IMR-90 (cell line): ENCODE data around the gene HMOX2. TPM values are rescaled to one million over a fixed set of nuclear protein-coding genes. Genes with fewer than 3 reads are reported as not detected.

ENCODE experiments used
- ATAC-seq: fragments of 200-7000 bp; cut with Tn5 transposase; 2 replicates; pipeline ENCODE4 v1.9.1; 2020; ENCODE audit warnings: low read depth, mild to moderate bottlenecking, moderate library complexity
- BruUV-seq: library from RNA; stranded (reverse); fragments of 400-500 nt; replicated peaks from 2 replicates; lab custom pipeline; 2021; lab: Mats Ljungman, UMichigan
- CTCF ChIA-PET: fragments of 300-600 bp; formaldehyde crosslinking; extraction: SDS; loops from one replicate; lab custom pipeline; 2021; ENCODE audit warnings: antibody characterized with exemption; lab: Yijun Ruan, JAX
- POLR2A ChIA-PET: fragments of 300-600 bp; sonication (Branson Sonifier 250); formaldehyde crosslinking; loops from one replicate; lab custom pipeline; 2022; ENCODE audit warnings: antibody characterized with exemption; ENCODE audit not compliant: unreplicated experiment; lab: Charles Lee
- DNase-seq: peaks from one replicate; pipeline ENCODE4 v3.0.0; 2013
- H2AFZ ChIP-seq: replicated peaks from 2 replicates; pipeline ENCODE3; 2013; ENCODE audit warnings: low read length, mild to moderate bottlenecking; ENCODE audit not compliant: poor library complexity
- H2AK5ac ChIP-seq: 2 replicates; pipeline ENCODE4 v1.6.1; 2013; ENCODE audit warnings: low read depth, low read length, inconsistent platforms
- H2AK9ac ChIP-seq: replicated peaks from 2 replicates; pipeline ENCODE3; 2013; ENCODE audit warnings: mild to moderate bottlenecking, low read depth, low read length, moderate library complexity; ENCODE audit not compliant: poor library complexity
- H2BK120ac ChIP-seq: 2 replicates; pipeline ENCODE4 v1.6.1; 2013; ENCODE audit warnings: low read depth, low read length, inconsistent platforms
- H2BK15ac ChIP-seq: 3 replicates; pipeline ENCODE4 v1.6.1; 2013; ENCODE audit warnings: low read depth, low read length, inconsistent platforms
- H2BK20ac ChIP-seq: 2 replicates; pipeline ENCODE4 v1.6.1; 2013; ENCODE audit warnings: low read depth, mild to moderate bottlenecking, inconsistent platforms, low read length, moderate library complexity
- H2BK5ac ChIP-seq: 2 replicates; pipeline ENCODE4 v1.6.1; 2013; ENCODE audit warnings: mild to moderate bottlenecking, low read depth, low read length, inconsistent platforms; ENCODE audit not compliant: poor library complexity, severe bottlenecking
- H3K14ac ChIP-seq: replicated peaks from 2 replicates; pipeline ENCODE4 v1.6.1; 2013; ENCODE audit warnings: low read depth, low read length, inconsistent platforms
- H3K18ac ChIP-seq: 2 replicates; pipeline ENCODE4 v1.6.1; 2013; ENCODE audit warnings: low read depth, low read length, control low read depth
- H3K23ac ChIP-seq: 2 replicates; pipeline ENCODE4 v1.6.1; 2013; ENCODE audit warnings: low read depth, low read length, inconsistent platforms
- H3K27ac ChIP-seq: 2 replicates; pipeline ENCODE4 v1.5.1; 2013; ENCODE audit warnings: mild to moderate bottlenecking, control low read depth, low read length; ENCODE audit not compliant: insufficient read depth
- H3K27me3 ChIP-seq: 2 replicates; pipeline ENCODE4 v1.6.1; 2013; ENCODE audit warnings: low read length; ENCODE audit not compliant: control insufficient read depth, insufficient read depth
- H3K36me3 ChIP-seq: 2 replicates; pipeline ENCODE4 v1.6.1; 2013; ENCODE audit warnings: low read length, mixed read lengths; ENCODE audit not compliant: control insufficient read depth, insufficient read depth
- H3K4ac ChIP-seq: 2 replicates; pipeline ENCODE4 v1.6.1; 2013; ENCODE audit warnings: low read depth, low read length, inconsistent platforms
- H3K4me1 ChIP-seq: 2 replicates; pipeline ENCODE4 v1.6.1; 2013; ENCODE audit warnings: low read length, mixed read lengths; ENCODE audit not compliant: control insufficient read depth, insufficient read depth
- H3K4me2 ChIP-seq: 2 replicates; pipeline ENCODE4 v1.6.1; 2013; ENCODE audit warnings: low read depth, mild to moderate bottlenecking, control low read depth, low read length, moderate library complexity
- H3K4me3 ChIP-seq: 2 replicates; pipeline ENCODE4 v1.5.1; 2013; ENCODE audit warnings: low read depth, mild to moderate bottlenecking, control low read depth, low read length, moderate library complexity; ENCODE audit not compliant: insufficient read depth
- H3K56ac ChIP-seq: 2 replicates; pipeline ENCODE4 v1.6.1; 2013; ENCODE audit warnings: low read length, inconsistent platforms; ENCODE audit not compliant: insufficient read depth; ENCODE audit errors: extremely low read depth
- H3K79me1 ChIP-seq, 2 experiments: 2 replicates each; pipeline ENCODE4 v1.6.1; 2013; ENCODE audit warnings: low read length in 2 of 2, inconsistent platforms in 1 of 2, low read depth in 1 of 2
- H3K9ac ChIP-seq: 2 replicates; pipeline ENCODE4 v1.6.1; 2013; ENCODE audit warnings: low read depth, low read length, control low read depth
- H3K9me1 ChIP-seq: 2 replicates; pipeline ENCODE4 v1.6.1; 2013; ENCODE audit warnings: low read length, inconsistent platforms; ENCODE audit not compliant: insufficient read depth
- H3K9me3 ChIP-seq: 2 replicates; pipeline ENCODE4 v1.6.1; 2013; ENCODE audit warnings: low read length; ENCODE audit not compliant: control insufficient read depth, insufficient read depth
- H4K20me1 ChIP-seq: 2 replicates; pipeline ENCODE4 v1.6.1; 2013; ENCODE audit warnings: low read length, inconsistent platforms; ENCODE audit not compliant: insufficient read depth
- H4K5ac ChIP-seq: 2 replicates; pipeline ENCODE4 v1.6.1; 2013; ENCODE audit warnings: mild to moderate bottlenecking, low read depth, low read length, control low read depth
- H4K8ac ChIP-seq, 2 experiments: 2 replicates each; pipeline ENCODE4 v1.6.1; 2013; ENCODE audit warnings: low read depth in 2 of 2, low read length in 2 of 2, control low read depth in 1 of 2, inconsistent platforms in 1 of 2
- H4K91ac ChIP-seq: 2 replicates; pipeline ENCODE4 v1.6.1; 2013; ENCODE audit warnings: low read depth, low read length, inconsistent platforms; ENCODE audit not compliant: insufficient read depth
- CEBPB ChIP-seq: IDR thresholded peaks from 2 replicates; pipeline ENCODE4 v1.6.1; 2012; ENCODE audit warnings: low read depth, low read length, improper control_type of control experiment
- CHD1 ChIP-seq: IDR thresholded peaks from 2 replicates; pipeline ENCODE4 v1.6.1; 2012; ENCODE audit warnings: low read depth, low read length, improper control_type of control experiment
- FOS ChIP-seq: fragments of 150-350 bp; IDR thresholded peaks from 2 replicates; pipeline ENCODE4 v1.6.1; 2016; ENCODE audit warnings: low read depth, low read length
- MAFK ChIP-seq: IDR thresholded peaks from 2 replicates; pipeline ENCODE4 v1.6.1; 2012; ENCODE audit warnings: low read depth, low read length, improper control_type of control experiment
- MXI1 ChIP-seq: IDR thresholded peaks from 2 replicates; pipeline ENCODE4 v1.6.1; 2012; ENCODE audit warnings: low read depth, mild to moderate bottlenecking, low read length, moderate library complexity, borderline replicate concordance
- NFE2L2 ChIP-seq: fragments of 150-350 bp; IDR thresholded peaks from 2 replicates; pipeline ENCODE4 v1.6.1; 2016; ENCODE audit warnings: low read depth, mild to moderate bottlenecking, low read length
- POLR2A ChIP-seq: IDR thresholded peaks from 2 replicates; pipeline ENCODE4 v1.6.1; 2012; ENCODE audit warnings: mild to moderate bottlenecking, low read depth, low read length
- RAD21 ChIP-seq: IDR thresholded peaks from 2 replicates; pipeline ENCODE4 v1.6.1; 2012; ENCODE audit warnings: low read length, improper control_type of control experiment
- RCOR1 ChIP-seq: IDR thresholded peaks from 2 replicates; pipeline ENCODE4 v1.6.1; 2012; ENCODE audit warnings: mild to moderate bottlenecking, low read length, improper control_type of control experiment; ENCODE audit not compliant: insufficient replicate concordance
- RFX5 ChIP-seq: IDR thresholded peaks from 2 replicates; pipeline ENCODE4 v1.8.0; 2012; ENCODE audit warnings: low read depth, mild to moderate bottlenecking, low read length, moderate library complexity
- SMC3 ChIP-seq: fragments of 150-350 bp; IDR thresholded peaks from 2 replicates; pipeline ENCODE4 v1.6.1; 2016; ENCODE audit warnings: low read depth, mild to moderate bottlenecking, antibody characterized with exemption, low read length, moderate library complexity
- WGBS, 2 experiments: methylation state at CpG; one replicate each; pipeline versions ENCODE4 v1.1.5 to v1.1.7; 2013; ENCODE audit warnings: missing lambda C conversion rate in 2 of 2; ENCODE audit not compliant: insufficient read length in 1 of 2; ENCODE audit errors: extremely low coverage in 2 of 2; 5-methylcytosine and 5-hydroxymethylcytosine counted together
- dilution Hi-C: fragments of 300-500 bp; cut with HindIII; formaldehyde crosslinking; loops from one replicate; pipeline ENCODE4 v1.14.3; 2018; ENCODE audit warnings: low sequenced_read_pairs; ENCODE audit not compliant: unreplicated experiment
- in situ Hi-C: fragments of 300-500 bp; cut with MboI; formaldehyde crosslinking; loops from 3 replicates; pipeline ENCODE4 v1.14.3; 2019; ENCODE audit warnings: low sequenced_read_pairs, inconsistent platforms, mixed read lengths
- intact Hi-C: fragments of 100-400 bp; cut with micrococcal nuclease; formaldehyde crosslinking; loops from 2 replicates; pipeline ENCODE4 v1.10.0; 2022
- polyA plus RNA-seq, 3 experiments: library from polyadenylated mRNA; depleted of rRNA; stranded (reverse); fragments of >200 nt; gene quantifications; 2 replicates each; pipeline ENCODE4 v1.2.3, GENCODE V29; 2012; ENCODE audit warnings: low replicate concordance in 1 of 3
- total RNA-seq: library from RNA; depleted of rRNA; stranded (reverse); fragments of >200 nt; gene quantifications from 2 replicates; pipeline ENCODE4 v1.2.3, GENCODE V29; 2012
- TF ChIP-seq, protein P1 (sequence below): conservative IDR thresholded peaks from 2 replicates; pipeline ENCODE4 v1.5.1; 2012; ENCODE audit warnings: mild to moderate bottlenecking, low read depth, low read length, improper control_type of control experiment
- TF ChIP-seq, protein P2 (sequence below): fragments of 150-350 bp; IDR thresholded peaks from 2 replicates; pipeline ENCODE4 v1.6.1; 2017; ENCODE audit warnings: mild to moderate bottlenecking, antibody characterized with exemption, low read length, low read depth

The HMOX2 gene
- total and polyA plus RNA-seq, 2 of the 4 experiments (the other 2 are of a cell fraction) = 93.9 to 98.8 TPM

DNA sequence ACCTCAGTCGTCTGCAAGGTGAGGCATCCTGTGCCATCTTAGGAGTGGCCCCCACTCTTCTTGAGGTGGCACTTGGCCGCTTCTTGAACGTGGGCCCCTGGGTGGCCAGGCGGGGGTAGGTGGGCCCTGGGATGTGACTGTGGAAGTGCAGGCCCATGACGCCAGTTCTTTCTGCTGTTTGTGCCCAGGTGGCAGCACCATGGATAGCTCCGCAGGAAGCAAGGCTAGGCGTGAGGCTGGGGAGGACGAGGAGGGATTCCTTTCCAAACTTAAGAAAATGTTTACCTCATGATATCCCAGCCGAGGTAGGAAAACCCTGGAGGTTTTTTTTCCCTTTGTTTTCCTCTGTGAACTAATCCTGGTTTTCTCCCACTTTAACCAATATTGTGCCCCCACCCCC lies 21.6 kb upstream of the HMOX2 start:
- peaks cover 15% of the 10 kb centered on the region for H4K20me1 ChIP-seq
- H3K14ac ChIP-seq = no peak overlapping the region
- no peak overlapping the region for H3K23ac ChIP-seq
- H2BK120ac ChIP-seq = no peak overlapping the region
- no peak overlapping the region for H3K27ac ChIP-seq
- ChIA-PET CTCF (no interaction called here), POLR2A (no interaction called here)
- no peak overlapping the region for H4K8ac ChIP-seq
- H3K4ac ChIP-seq = no peak overlapping the region
- H2AK5ac ChIP-seq = no peak overlapping the region
- H3K9me1 ChIP-seq = 0 out of 2 replicates have a peak, but pooled peaks cover 10% of the 10 kb centered on the region
- H4K5ac ChIP-seq = no peak overlapping the region
- no peak overlapping the region for H2BK15ac ChIP-seq
- no peak overlapping the region for H3K18ac ChIP-seq
- H2BK20ac ChIP-seq = no peak overlapping the region
- H3K4me3 ChIP-seq = no peak overlapping the region
- peaks cover 9% of the 10 kb centered on the region for H3K4me1 ChIP-seq
- DNase-seq (no peak), ATAC-seq (no peak)
- peaks cover 10 to 27% of the 10 kb centered on the region in 2 experiments for H3K79me1 ChIP-seq
- TF ChIP-seq, protein P1, sequence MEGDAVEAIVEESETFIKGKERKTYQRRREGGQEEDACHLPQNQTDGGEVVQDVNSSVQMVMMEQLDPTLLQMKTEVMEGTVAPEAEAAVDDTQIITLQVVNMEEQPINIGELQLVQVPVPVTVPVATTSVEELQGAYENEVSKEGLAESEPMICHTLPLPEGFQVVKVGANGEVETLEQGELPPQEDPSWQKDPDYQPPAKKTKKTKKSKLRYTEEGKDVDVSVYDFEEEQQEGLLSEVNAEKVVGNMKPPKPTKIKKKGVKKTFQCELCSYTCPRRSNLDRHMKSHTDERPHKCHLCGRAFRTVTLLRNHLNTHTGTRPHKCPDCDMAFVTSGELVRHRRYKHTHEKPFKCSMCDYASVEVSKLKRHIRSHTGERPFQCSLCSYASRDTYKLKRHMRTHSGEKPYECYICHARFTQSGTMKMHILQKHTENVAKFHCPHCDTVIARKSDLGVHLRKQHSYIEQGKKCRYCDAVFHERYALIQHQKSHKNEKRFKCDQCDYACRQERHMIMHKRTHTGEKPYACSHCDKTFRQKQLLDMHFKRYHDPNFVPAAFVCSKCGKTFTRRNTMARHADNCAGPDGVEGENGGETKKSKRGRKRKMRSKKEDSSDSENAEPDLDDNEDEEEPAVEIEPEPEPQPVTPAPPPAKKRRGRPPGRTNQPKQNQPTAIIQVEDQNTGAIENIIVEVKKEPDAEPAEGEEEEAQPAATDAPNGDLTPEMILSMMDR = no peak
- TF ChIP-seq MXI1 = no peak
- TF ChIP-seq NFE2L2 = no peak
- no peak for TF ChIP-seq MAFK
- no peak for TF ChIP-seq SMC3
- TF ChIP-seq, protein P2, sequence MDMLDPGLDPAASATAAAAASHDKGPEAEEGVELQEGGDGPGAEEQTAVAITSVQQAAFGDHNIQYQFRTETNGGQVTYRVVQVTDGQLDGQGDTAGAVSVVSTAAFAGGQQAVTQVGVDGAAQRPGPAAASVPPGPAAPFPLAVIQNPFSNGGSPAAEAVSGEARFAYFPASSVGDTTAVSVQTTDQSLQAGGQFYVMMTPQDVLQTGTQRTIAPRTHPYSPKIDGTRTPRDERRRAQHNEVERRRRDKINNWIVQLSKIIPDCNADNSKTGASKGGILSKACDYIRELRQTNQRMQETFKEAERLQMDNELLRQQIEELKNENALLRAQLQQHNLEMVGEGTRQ = no peak
- no peak for TF ChIP-seq POLR2A
- TF ChIP-seq RAD21 = no peak
- TF ChIP-seq FOS = no peak
- no peak for TF ChIP-seq RFX5
- no peak for TF ChIP-seq CEBPB
- no peak for TF ChIP-seq RCOR1
- no peak for TF ChIP-seq CHD1
- in situ Hi-C loops (no loop called here), dilution Hi-C loops (no loop called here), intact Hi-C loops (no loop called here)
- H2BK5ac ChIP-seq = no peak overlapping the region
- no peaks in the 10 kb centered on the region for H3K27me3 ChIP-seq
- no peak overlapping the region for H2AFZ ChIP-seq
- H3K9me3 ChIP-seq = no peaks in the 10 kb centered on the region
- no peak overlapping the region for H3K56ac ChIP-seq
- no peak overlapping the region for H3K9ac ChIP-seq
- no peak overlapping the region for H4K91ac ChIP-seq
- H3K36me3 ChIP-seq = peaks cover 48% of the 10 kb centered on the region
- H2AK9ac ChIP-seq = no peak overlapping the region
- no CpG with 5 or more reads among the region's 9 CpGs for WGBS, 2 experiments
- no TSS peak for BruUV-seq
- no peak overlapping the region for H3K4me2 ChIP-seq
